Cortex of kidney (tissue), 1 donor: Measurements from ENCODE around the gene PALS1.
A peak's percentile ranks its signal among the peaks of the same experiment; 100 is the strongest.

Experiments used
- DNase-seq: peaks from one replicate; lab custom pipeline; 2025; lab: John Stamatoyannopoulos, UW

Gene PALS1

DNA sequence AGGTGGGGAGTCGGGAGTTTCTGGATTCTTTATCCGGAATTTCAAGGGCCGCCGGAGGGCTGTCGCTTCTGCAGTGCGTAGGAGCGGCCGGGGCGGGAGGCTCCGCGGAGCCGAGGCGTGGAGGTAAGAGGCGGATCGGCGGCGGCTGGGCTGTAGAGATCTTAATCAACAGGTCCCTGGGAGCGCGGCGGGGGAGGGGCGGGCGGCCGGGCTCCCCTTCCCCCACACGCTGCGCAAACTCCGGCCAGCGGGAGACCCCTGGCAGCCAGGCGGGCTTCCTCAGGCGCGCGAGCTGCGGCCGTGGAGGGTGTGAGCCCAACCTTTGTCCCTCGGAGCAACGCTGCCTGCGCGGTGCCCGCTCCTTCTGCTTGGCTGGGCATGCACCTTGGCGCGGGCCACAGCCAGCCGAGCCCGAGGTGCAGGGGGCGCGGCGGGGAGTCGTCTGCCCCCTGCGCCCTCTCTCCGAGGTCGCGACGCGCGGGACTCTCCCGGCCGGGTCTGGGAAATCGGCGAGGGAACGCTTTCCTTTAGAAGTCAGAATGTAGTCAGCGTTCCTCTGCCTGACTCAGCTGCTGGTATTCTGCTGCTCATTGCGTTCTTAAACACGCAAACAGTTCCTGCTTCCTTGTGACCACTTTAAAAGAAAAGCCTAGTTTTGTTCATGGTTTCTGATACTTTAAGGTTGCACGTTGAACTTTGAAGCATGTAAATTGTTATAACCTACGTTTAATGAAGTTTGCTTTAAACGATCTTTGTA is at the start of gene PALS1:
Gene PALS1, plus strand, starts transcription at position 25 of the 757 bp plus-strand sequence. CDS start 37,736 bp downstream, outside the sequence.
- DNase-seq: no peak

- DNase-seq: no peak
These were observed 49.4 kb upstream of the PALS1 start for GRCh38 chr14:67191768-67192290.

DNA sequence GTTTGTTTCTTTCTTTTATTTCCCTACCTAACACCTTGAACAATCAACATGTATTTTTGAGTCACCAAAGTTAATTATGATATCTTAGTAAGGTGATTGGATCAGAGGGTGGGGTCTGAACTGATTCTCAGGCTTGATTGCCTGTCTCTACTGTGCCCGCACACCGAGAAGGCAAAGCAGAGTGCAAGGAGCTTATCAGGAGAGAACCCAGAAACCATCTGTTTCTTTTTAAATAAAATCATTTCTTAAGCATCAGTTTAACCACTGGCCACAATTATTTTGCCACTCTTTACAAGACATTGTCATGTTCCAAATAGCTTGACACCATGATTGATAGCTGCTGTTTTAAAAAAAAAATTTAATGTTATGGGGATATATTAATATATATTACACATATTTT is 48.9 kb upstream of the PALS1 start:
- DNase-seq: no peak

GRCh38 chr14:67195279-67195678 is 46.0 kb upstream of the PALS1 start:
- no peak for DNase-seq

GRCh38 chr14:67199016-67199415 is 42.2 kb upstream of the PALS1 start:
- DNase-seq: no peak

GRCh38 chr14:67207810-67208209 is 33.4 kb upstream of the PALS1 start:
- DNase-seq: no peak

DNA sequence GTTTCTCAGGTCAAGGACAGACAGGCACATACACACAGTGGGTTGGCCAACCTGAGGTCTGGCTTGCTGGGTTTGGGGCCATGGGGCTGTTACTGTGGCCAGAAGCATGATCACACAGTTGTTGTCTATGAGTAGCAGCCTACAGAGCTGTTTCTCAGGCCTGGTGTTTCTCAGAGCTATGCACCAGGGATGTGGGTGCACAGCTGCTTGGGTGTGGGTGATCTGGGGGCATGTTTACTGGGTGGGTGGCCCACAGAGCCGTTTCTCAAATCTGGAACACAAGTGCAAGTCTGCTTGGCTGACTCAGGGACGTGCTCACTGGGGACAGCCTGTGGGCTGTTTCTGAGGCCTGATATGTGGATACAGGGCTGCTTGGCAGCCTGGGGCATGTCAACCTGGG is 23.1 kb upstream of the PALS1 start:
- no peak for DNase-seq

DNA sequence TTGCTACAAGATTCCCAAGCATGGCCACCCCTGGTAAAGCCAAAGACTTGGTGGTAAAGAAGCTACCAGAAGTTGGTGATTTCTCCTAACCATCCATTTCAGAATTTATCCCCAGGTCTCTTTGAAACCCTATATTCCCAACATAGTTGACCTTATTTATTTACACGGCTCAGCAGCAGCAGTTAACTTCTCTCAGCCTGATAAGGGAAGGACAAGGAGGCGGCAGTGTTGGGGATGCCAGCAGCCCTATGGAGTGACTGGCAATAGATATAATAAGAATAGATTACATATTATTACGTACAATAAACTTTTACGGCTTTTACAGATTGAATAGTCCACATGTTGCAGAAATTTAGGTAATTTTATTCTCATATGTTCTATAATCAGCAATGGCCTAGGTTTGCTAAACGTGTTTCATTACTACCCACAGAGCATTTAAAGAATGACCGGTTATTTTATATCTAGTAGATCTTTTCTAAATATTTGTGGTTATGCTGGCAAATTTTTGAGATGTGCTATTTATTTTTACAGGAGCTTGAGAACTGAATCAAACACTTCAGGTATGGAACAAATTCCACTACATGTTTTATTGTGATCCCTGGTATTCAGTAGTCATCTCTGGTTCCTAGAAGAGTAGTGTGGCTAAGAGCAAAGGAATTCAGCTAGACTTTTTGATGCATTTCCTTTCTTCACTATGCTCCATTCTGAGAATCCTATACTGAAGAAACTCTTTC is 19.8 kb upstream of the PALS1 start:
- DNase-seq: no peak

GRCh38 chr14:67221982-67222328 is 19.3 kb upstream of the PALS1 start:
- DNase-seq: no peak

GRCh38 chr14:67225523-67225922 is 15.7 kb upstream of the PALS1 start:
- no peak for DNase-seq

GRCh38 chr14:67228325-67228984 is 12.8 kb upstream of the PALS1 start:
- DNase-seq: no peak

DNA sequence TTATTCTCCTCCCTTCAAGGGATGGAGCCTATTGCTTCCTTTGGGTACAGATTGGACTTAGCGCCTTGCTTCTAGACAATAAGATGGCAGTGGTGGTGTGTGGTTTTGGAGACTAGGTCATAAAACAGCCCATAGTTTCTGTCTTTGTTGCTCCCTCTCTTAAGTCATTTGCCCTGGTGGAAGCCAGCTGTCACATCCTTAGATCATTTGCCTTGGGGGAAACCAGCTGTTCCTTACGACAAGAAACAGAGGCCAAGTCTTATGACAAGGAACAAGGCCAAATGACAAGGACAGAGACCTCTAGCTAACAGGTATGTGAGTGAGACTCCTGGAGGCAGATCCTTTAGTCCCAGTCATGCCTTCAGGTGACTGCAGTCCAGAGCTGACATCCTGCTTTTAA is 9.2 kb upstream of the PALS1 start:
- no peak for DNase-seq

GRCh38 chr14:67232621-67233020 is 8.6 kb upstream of the PALS1 start:
- no peak for DNase-seq

DNA sequence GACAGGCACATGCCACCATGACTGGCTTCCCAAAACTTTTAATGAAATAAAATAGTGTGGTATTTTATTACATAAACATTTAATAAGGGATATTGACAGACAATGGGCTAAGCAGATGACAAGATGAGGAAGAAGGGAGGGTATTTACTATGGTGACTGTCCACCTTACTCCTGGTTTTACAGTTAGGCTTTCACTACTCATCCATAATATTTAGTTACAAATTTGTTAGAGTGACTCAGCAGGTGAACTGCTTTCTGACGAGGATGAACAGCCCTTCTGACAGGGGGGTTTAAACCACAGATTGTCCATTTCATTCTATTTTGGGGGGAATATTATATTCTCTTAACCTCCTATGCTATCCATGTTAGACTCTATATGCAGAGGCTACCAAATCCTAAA is 3.6 kb upstream of the PALS1 start:
- no peak for DNase-seq

- DNase-seq: no peak
These were observed 1.7 kb upstream of the PALS1 start for GRCh38 chr14:67239582-67239981.

- no peak for DNase-seq
These were observed 885 bp upstream of the PALS1 start for GRCh38 chr14:67240168-67240932.

- DNase-seq: peak; percentile 72
These were observed 241 bp upstream of the PALS1 start for GRCh38 chr14:67240978-67241410.

DNA sequence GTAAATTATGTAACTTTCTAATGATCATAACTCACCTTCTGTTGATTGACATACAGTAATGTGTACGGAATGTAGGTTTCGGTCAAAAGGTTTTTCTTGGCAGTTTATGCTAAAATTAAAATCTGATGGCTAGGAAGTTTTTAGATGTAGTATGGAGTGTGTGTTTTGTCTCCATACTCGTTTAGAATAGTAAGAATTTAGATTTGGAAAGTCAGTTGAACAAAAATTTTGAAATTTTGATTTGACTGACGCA is 859 bp downstream of the PALS1 start:
- DNase-seq: no peak

GRCh38 chr14:67245104-67245503 is 3.9 kb downstream of the PALS1 start:
- DNase-seq: no peak

DNA sequence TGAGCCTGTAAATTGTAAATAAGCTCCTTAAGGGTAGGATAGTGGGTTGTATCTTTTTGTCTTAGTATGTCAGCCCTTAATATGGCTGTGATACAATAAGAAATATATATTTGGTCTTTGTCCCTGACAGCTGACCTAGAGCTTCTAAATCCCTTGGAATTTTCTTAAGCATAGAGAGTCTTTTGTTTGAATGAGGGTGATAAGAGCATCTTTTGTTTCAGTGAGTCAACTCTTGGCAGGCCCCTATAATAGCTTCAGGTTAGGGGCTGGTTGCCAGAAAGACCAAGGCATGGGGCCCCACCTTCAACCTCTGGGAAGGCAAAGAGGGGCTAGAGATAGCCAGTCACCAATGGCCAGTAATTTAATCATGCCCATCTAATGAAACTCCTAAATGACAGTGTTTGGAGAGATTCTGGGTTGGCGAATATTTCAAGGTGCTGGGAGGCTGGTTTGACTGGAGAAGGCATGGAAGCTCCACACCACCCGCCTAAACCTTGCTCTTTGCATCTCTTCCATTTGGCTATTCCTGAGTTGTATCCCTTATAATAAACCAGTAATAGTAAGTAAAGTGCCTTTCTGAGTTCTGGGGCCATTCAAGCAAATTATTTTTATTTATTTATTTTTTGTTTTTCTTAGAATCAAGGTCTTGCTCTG is 10.5 kb downstream of the PALS1 start:
- no peak for DNase-seq

DNA sequence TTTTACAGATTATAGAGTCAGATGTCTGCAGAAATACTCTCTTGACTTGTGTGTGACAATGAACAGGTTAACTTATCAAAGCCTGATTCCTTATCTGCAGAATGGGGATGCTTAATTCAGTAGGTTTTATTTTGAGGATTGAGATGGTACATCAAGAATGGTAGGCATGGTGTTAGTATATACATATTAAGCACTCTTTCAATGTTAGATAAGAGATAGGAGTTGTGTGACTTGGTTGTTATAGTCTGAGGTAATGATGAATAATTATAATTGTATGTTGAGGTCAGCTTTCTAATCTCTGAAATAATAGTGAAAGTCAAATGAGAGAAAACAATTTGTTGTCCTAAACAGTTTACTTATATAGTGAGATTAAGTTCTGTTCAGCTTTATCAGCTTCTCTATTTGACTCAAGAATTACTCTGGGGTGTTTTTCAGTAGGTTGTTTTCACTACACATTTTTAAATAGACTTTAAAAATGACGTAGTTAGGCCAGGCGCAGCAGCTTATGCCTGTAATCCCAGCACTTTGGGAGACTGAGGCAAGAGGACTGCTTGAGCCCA is 11.9 kb downstream of the PALS1 start:
- DNase-seq: no peak
